GM21360 (cell line): ENCODE data around the gene ZNF362.

Experiments used
- ATAC-seq: cut with Tn5 transposase; IDR thresholded peaks from one replicate; pipeline ENCODE4 v1.9.1; 2021; ENCODE audit warnings: mild to moderate bottlenecking, moderate library complexity; ENCODE audit not compliant: unreplicated experiment

Gene ZNF362

DNA sequence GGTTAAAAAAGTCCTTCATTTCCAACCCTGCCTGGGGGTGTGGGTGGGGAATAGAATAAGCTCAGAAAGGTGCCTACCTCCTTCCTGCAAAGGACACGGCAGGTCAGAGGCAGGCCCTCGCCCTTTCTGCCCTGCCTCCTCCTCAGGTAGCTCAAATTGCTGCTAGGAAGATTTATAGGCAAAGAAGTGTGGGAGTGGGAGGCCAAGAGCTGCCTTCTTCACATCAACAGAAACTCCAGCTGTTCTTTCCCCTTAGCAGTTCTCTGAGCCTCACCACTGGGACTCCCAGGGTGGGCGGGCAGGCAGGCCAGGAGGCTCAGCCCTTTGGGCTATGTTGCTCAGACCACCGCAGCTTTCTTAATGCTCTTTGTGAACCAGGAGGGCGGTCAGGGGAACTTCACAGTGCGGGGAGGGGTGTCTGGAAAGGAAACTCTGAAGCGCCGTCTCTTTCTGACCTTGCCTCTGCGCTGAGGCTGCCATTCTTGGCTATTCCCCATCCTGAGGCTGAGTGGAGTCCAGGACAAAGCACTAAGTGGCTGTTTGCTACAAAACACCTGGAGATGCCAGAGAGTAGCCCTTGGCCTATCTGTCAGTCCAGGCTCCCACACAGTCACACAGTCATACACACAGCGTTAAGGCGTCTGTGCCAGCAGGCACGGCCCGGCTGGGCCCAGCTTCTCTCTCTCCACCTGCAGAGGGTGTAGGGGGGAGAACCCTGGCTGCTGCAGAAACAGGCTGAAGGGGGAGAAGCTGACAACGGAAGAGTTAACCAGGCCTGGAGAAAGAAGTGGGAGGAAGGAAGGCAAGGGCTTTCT lies 67.6 kb downstream of the ZNF362 start:
- ATAC-seq: no peak

GRCh38 chr1:33324677-33325575 lies 68.6 kb downstream of the ZNF362 start:
- no peak for ATAC-seq

- no peak for ATAC-seq
Observed at GRCh38 chr1:33326785-33327184, 70.5 kb downstream of the ZNF362 start.

DNA sequence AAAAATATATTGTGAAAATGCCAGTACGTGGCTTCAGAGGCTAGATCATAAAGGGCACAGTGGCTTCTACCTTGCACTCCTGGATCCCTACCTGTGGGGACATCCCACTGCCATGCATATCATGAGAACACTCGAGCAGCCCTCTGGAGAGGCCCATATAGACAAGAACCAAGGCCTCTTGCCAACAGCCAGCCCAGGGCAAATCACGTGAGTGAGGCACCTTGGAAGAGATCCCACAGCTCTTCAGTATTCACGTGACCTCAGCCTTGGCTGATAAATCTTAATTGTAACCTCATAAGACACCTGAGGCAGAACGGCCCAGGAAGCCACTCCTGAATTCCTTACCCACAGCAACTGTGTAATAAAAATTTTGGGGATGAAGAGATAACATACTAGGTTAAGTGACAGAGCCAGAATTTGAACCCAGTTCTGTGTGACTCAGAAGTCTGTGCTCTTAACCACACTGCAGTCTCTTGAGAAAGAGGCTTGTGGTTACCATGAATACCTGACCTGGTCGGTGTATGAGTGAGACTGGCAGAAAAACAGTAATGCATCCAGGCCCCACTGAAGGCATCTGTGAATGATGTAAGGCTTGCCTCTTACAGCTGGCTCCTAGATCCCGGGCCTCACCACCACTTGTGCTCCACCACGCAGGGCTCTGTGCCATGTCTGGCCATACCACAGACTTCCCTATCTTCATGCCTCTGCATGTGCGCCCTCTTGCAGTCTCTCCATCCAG lies 71.5 kb downstream of the ZNF362 start:
- ATAC-seq: no peak

- no peak for ATAC-seq
Observed at GRCh38 chr1:33328817-33329216, 72.5 kb downstream of the ZNF362 start.

DNA sequence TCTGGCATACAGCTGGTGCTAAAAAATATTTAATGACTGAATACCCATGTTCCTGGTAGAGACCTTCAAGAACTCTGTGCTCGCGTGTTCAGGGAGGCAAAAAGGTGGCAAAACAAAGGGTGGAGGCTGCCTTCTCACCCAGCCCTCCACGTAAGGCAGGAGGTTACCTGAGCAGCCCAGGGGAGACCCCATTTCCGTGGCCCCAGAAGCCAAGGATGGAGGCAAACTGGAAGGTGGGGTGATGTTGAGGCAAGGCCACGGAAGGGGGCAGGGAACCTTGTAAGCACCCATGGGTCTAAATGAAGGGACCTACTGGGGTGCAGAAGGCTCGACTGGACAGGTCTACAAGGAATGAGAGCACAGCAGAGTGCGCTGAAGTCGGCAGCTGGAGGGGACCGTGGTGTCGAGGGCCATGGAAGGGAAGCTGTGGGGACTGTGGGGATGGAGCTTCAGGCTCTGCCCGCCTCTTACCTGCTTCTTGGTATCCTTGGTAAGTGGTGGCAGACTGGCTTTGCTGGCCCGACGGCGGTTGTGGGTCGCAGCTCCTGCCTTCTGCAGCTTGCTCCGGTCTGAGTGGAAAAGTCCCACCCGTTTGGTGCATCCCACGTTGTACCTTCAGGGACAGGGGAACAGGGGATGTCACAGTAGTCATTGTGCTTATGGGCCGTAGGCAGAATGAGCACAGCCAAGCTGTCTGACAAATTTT lies 73.5 kb downstream of the ZNF362 start:
- ATAC-seq: no peak

- no peak for ATAC-seq
Observed at GRCh38 chr1:33330361-33330890, 74.1 kb downstream of the ZNF362 start.

- no peak for ATAC-seq
Observed at GRCh38 chr1:33330906-33331305, 74.6 kb downstream of the ZNF362 start.

GRCh38 chr1:33331444-33332356 lies 75.4 kb downstream of the ZNF362 start:
- no peak for ATAC-seq

DNA sequence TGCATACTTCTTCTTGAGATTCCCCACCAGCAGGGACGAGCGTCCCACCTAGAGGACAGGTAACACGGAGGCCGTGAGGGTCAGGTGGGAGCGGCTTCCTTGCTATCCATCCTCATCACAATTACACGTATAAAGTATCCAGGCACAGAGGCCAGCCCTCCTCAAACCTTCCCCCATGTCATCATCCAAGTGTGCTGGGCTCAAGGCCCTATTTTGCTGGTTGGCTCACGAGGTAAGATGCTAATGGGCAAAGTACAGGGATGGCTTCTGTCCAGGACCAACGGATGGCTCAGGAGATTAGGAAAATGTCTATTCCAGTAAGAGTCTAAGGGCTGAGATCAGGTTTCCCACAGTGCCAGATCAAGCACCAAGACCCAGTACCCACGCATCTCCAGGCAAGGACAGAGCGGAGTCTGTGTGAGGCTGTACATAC lies 76.1 kb downstream of the ZNF362 start:
- no peak for ATAC-seq

DNA sequence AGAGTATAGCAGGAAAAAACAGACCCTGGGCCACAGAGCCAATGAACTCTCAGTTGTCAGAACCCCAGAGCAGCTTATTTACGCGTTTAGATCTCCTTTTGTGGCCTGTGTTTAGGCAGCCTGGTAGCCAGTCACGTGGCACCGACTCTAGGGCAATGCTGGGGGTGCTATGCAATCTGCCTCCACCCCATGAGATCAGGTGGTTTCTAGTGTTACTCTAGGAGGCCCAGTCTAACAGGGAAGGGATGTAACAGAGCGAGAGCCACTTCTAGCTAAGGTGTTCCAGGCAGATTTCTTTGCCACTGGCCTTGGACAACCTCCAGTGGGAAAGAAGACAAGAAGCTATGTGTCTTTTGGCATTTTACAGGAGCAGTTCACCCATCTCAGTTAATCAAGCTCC lies 76.6 kb downstream of the ZNF362 start:
- no peak for ATAC-seq

DNA sequence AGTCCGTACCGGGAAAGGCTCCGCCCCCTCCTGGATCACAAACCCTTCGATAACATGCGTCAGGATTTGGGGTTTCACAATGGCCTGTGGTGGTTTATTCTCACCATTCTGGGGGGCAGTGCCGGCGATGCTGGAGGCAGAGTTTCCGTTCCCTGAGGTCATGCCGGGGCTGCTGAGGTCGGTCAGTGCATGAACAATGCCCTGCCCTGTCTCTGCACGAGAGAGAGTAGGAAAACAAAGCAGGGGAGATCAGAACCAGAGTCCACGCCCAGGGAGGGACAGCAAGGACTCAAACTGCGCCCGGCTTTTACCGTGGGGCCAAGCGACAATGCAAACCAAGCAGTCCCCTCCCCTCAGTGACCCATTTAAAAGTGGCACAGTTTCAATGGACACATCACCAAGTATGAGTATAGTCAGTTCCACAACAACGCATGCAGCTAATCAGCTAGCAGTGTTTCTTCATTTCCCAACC lies 77.8 kb downstream of the ZNF362 start:
- ATAC-seq: no peak

DNA sequence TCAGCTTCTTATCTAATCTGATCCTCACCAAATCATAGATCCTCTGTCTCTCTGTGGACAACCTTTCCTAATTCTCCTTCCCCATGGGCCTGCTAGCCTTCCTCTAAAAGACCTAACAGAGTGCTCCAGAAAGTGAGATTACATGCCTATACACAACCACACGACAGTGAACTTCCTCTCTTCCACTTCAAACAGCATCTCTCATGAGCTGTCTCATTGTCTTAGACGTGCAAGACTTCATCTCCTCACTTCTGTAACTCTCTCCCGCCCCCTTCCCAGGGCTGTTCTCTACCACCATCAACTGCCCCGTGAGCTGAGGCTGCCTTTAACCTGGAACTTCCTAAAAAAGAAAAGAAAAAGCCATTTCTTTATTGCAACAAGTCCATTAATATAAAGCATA lies 78.7 kb downstream of the ZNF362 start:
- no peak for ATAC-seq

- no peak for ATAC-seq
Observed at GRCh38 chr1:33336580-33336979, 80.3 kb downstream of the ZNF362 start.

DNA sequence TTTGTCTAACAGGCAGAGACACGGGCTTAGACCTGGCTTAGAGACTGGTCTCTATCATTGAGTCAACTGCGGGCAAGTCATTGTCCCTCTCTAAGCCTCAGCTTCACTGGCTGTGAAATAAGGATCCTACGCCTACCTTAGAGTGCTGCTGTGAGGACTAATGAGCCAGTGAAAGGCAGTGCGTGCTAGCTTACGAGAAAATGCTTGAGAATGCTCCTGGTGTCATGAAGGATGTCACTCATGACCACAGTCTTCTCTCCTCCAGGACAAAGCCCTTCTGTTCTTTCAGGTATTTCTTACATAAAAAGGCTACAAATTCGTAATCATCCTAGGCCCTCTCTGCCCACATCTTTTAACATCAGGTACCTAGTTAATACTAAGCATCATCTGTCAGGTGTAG lies 81.1 kb downstream of the ZNF362 start:
- ATAC-seq: no peak

DNA sequence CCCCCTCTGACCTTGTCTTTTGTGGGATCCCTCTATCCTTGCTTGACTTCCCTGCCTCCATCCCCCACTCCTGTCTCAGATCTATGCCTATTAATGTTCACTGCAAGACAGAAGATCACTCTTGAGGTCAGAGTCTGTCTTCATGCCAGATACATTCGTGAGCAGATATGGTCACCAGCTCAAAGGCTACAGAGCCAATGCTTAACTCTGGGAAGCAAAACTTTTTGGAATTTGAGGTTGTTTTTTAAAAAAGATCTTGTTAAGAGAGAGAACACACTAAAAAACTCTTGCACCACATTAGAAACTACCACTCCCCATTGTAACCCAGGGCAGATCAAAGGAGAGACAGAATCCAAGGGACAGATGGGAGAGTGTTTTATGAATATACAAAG lies 81.8 kb downstream of the ZNF362 start:
- ATAC-seq: no peak

DNA sequence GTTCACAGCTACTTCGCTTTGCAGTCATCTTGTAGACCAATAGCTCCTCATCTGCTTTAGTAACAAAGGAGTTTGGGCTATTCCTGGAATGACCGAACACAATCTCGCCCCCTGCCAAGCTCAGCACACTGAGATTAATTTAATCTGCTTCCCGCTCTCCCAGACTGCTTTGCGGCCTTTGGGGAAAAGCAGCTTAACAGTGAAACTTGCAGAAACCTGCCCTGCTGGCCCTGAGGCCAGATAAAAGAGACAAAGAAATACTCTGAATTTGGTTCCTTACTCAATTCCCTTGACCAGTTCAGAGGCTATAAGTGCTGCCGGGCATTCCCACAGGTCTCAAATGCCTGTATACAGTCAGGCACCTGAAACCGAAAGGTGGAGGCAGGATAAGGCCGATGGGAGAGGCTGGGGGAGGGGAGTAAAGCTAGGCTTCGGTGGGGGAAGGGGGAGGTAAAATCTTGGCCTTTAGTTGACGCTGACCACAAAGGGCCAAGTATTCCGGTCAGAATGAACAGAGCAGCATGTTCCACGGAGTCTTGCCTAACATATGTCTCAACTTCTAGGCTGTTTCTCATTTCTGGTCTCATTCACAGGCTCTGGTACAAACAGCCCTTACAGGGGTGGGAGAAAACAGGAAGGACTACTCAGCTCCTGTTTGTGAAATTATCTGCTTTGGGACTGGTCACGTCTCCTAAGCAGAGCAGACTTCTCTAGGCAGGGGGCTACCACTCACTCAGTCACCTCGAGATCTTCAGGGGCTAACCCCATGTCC lies 82.3 kb downstream of the ZNF362 start:
- ATAC-seq: no peak

GRCh38 chr1:33339413-33339812 lies 83.1 kb downstream of the ZNF362 start:
- ATAC-seq: no peak

DNA sequence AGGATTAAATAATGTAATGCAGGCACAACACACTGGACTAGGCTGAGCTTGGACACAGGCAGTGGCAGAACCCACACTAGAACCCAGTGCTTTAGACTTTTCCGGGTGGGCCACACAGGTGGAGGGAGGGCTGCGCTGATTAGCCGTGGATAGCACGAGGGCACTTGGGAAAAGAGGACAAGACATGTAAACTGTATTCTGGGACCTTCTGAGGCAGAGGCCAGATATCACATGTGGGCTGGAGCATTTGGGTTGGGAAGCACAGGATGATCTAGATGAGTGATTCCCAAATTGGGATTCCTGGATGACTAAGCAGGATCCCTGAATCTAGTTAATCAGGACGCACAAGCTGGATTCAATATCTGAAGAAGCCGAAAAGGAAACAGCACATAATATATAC lies 84.9 kb downstream of the ZNF362 start:
- ATAC-seq: no peak
